ENCODE measurements around the gene SRCIN1. TPM values are rescaled to one million over a fixed set of nuclear protein-coding genes. Genes with fewer than 3 reads are reported as not detected.

SRCIN1 gene
- total and polyA plus RNA-seq, 7 donors, result 0.04 to 0.39 (median 0.16) TPM; not detected in 1

- ATAC-seq, result no peak
- Histone ChIP-seq H3K27ac (no peak overlapping the region), H3K4me1 (peaks cover 9% of the 10 kb centered on the region), H3K27me3 (ENCODE audit: insufficient read depth in 3 of 3, low read length in 2 of 3) (peaks cover 0 to 58% (median 9%) of the 10 kb centered on the region in 3 donors), H3K9me3 (no peaks in the 10 kb centered on the region), H3K36me3 (ENCODE audit: insufficient read depth in 1 of 2, low read depth in 1 of 2) (no peaks in the 10 kb centered on the region), H3K4me3 (no peak overlapping the region)
- no peak for TF ChIP-seq CTCF (IDR thresholded peaks at IDR 0.05)
- no peak for DNase-seq
- intact Hi-C loops (cut with DNase I), result no loop called here
These were observed 23.7 kb downstream of the SRCIN1 start for GRCh38 chr17:38582069-38582468.

GRCh38 chr17:38579934-38580333 is 25.8 kb downstream of the SRCIN1 start:
- Histone ChIP-seq H3K9me3 (no peaks in the 10 kb centered on the region), H3K4me3 (no peak overlapping the region), H3K27ac (no peak overlapping the region), H3K36me3 (ENCODE audit: insufficient read depth in 1 of 2, low read depth in 1 of 2) (no peaks in the 10 kb centered on the region), H3K27me3 (ENCODE audit: insufficient read depth in 3 of 3, low read length in 2 of 3) (peaks cover 0 to 68% (median 12%) of the 10 kb centered on the region in 3 donors), H3K4me1 (peaks cover 9% of the 10 kb centered on the region)
- intact Hi-C loops (cut with DNase I), result loop anchor here in 1 of 2 donors (2.0 kb wide), 1 partner anchor 21 kb away; no protein-coding TSS in a partner anchor
- WGBS, 3 donors, result 17 to 26% (median 20%) methylated on average over 7 of the region's 7 CpGs
- TF ChIP-seq CTCF (IDR thresholded peaks at IDR 0.05), result no peak
- no peak for ATAC-seq
- no peak for DNase-seq

- H3K27me3 ChIP-seq (ENCODE audit: insufficient read depth in 3 of 3, low read length in 2 of 3), result peaks cover 0 to 69% (median 13%) of the 10 kb centered on the region in 3 donors
- H3K4me3 ChIP-seq, result no peak overlapping the region
- no peak for TF ChIP-seq CTCF (IDR thresholded peaks at IDR 0.05)
- DNase-seq (no peak), ATAC-seq (no peak)
- no peaks in the 10 kb centered on the region for H3K36me3 ChIP-seq (ENCODE audit: insufficient read depth in 1 of 2, low read depth in 1 of 2)
- intact Hi-C loops (cut with DNase I), result no loop called here
- H3K27ac ChIP-seq, result no peak overlapping the region
- H3K4me1 ChIP-seq, result peaks cover 4% of the 10 kb centered on the region
- no peaks in the 10 kb centered on the region for H3K9me3 ChIP-seq
- WGBS, 3 donors, result 26 to 36% (median 30%) methylated on average over 7 of the region's 7 CpGs
These were observed 26.7 kb downstream of the SRCIN1 start for GRCh38 chr17:38579083-38579480.

GRCh38 chr17:38578229-38579082 is 27.3 kb downstream of the SRCIN1 start:
- Histone ChIP-seq H3K4me3 (no peak overlapping the region), H3K9me3 (no peaks in the 10 kb centered on the region), H3K36me3 (ENCODE audit: insufficient read depth in 1 of 2, low read depth in 1 of 2) (no peaks in the 10 kb centered on the region), H3K27me3 (ENCODE audit: insufficient read depth in 3 of 3, low read length in 2 of 3) (peaks cover 0 to 69% (median 15%) of the 10 kb centered on the region in 3 donors), H3K4me1 (peaks cover 4% of the 10 kb centered on the region), H3K27ac (no peak overlapping the region)
- DNase-seq, result no peak
- TF ChIP-seq CTCF (IDR thresholded peaks at IDR 0.05), result no peak
- intact Hi-C loops (cut with DNase I), result no loop called here
- ATAC-seq, result no peak
- WGBS, 3 donors, result 3% methylated on average over 48 to 63 of the region's 63 CpGs

Data from psoas muscle (tissue), 8 donors.